GM12875 (cell line): ENCODE data around the gene PARVB.

ENCODE experiments used
- H3K4me3 ChIP-seq: one replicate; pipeline ENCODE4 v1.5.1; 2011; ENCODE audit warnings: low read depth, low read length, control low read depth
- TF ChIP-seq, protein P1 (sequence below): IDR thresholded peaks from 2 replicates; pipeline ENCODE4 v1.5.1; 2011; ENCODE audit warnings: low read depth, mild to moderate bottlenecking, control low read depth, inconsistent platforms, low read length, moderate library complexity, borderline replicate concordance; ENCODE audit not compliant: insufficient read depth

PARVB gene

DNA sequence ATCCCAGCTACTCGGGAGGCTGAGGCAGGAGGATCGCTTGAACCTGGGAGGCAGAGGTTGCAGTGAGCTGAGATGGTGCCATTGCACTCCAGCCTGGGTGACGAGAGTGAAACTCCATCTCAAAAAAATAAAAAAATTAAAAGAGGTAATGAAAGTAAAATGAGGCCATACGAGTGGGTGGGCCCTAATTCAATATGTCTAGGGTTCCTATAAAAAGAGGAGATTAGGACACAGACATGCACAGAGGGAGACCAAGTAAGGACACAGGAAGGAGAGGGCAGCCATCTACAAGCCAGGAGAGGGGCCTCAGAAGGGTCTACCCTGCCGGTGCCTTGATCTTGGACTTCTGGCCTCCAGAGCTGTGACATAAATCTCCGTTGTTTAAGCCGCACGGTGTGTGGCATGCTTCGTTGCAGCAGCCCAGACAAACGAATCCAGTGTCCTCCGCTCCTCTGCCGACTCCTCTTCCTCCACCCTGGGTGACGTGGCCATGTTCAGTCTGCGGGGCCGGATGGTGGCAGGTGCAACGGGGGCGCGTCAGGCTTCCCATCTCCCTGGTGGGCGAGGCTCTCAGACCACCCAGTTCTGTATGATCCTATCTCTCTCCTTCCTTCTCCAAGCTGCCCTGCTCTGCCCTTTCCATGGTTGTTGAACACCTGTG is 105.0 kb downstream of the PARVB start:
- TF ChIP-seq, protein P1, sequence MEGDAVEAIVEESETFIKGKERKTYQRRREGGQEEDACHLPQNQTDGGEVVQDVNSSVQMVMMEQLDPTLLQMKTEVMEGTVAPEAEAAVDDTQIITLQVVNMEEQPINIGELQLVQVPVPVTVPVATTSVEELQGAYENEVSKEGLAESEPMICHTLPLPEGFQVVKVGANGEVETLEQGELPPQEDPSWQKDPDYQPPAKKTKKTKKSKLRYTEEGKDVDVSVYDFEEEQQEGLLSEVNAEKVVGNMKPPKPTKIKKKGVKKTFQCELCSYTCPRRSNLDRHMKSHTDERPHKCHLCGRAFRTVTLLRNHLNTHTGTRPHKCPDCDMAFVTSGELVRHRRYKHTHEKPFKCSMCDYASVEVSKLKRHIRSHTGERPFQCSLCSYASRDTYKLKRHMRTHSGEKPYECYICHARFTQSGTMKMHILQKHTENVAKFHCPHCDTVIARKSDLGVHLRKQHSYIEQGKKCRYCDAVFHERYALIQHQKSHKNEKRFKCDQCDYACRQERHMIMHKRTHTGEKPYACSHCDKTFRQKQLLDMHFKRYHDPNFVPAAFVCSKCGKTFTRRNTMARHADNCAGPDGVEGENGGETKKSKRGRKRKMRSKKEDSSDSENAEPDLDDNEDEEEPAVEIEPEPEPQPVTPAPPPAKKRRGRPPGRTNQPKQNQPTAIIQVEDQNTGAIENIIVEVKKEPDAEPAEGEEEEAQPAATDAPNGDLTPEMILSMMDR, result no peak
- H3K4me3 ChIP-seq, result no peak overlapping the region

DNA sequence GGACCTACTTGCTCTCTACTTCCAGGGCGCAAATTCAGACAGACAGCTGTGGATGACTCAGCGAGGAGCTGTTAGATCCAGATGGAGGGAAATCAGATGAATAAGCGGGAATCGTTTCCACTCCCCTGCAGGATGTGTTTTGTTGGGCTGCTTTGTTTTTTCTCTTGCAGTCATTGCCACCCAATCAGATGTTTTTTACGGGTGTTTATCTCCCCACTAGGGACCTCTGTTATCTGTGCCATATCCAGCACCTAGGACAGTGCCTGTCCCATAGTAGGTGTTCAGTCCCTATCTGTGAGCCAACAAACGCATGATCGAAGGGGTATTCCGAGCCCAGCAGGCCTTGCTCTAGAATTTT is 105.5 kb downstream of the PARVB start:
- no peak overlapping the region for H3K4me3 ChIP-seq
- TF ChIP-seq, protein P1, result no peak

- no peak overlapping the region for H3K4me3 ChIP-seq
- TF ChIP-seq, protein P1, result no peak
These were observed 106.1 kb downstream of the PARVB start for GRCh38 chr22:44130076-44130711.

DNA sequence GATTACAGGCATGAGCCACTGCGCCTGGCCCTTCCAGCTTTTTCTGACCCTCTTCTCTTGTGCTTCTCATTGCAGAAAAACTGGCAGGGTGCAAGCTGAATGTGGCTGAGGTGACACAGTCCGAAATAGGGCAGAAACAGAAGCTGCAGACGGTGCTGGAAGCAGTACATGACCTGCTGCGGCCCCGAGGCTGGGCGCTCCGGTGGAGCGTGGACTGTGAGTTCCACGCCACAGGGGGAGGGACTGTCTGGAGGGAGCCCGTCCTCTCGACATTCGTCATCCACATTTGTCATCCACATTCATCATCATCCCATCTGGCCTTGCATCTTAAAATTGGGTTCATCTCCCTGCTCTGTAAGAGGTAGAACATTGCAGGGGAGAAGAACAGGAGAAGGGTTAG is 107.3 kb downstream of the PARVB start:
- H3K4me3 ChIP-seq, result no peak overlapping the region
- TF ChIP-seq, protein P1, result no peak

GRCh38 chr22:44131989-44132685 is 108.0 kb downstream of the PARVB start:
- TF ChIP-seq, protein P1, result no peak
- H3K4me3 ChIP-seq, result no peak overlapping the region

DNA sequence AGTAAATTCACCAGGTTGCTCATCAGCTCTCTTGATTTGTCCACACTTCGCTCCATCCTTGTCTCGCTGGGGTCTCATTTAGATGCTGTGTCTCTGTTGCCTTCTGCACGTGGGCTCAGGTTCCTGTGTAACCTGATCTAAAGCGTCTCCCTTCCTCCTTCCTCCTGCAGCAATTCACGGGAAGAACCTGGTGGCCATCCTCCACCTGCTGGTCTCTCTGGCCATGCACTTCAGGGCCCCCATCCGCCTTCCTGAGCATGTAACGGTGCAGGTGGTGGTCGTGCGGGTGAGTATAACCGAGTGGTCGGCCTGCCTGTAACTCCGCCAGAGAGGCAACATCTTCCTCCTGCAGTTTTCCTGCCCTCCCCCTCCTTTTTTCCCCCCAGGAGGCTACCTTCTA is 108.6 kb downstream of the PARVB start:
- TF ChIP-seq, protein P1, result no peak
- H3K4me3 ChIP-seq, result no peak overlapping the region
